GDM1 (cell line): ENCODE data around the gene OAS1.

Source experiments
- DNase-seq: peaks from one replicate; lab custom pipeline; 2025; lab: John Stamatoyannopoulos, UW

The OAS1 gene

GRCh38 chr12:112906712-112907414 is at the start of gene OAS1:
Gene OAS1 (plus strand): TSS chr12:112906962. CDS start chr12:112907040, 78 bp downstream.
- peak; percentile 59 for DNase-seq

- no peak for DNase-seq
Measured at GRCh38 chr12:112859291-112859690, 47.5 kb upstream of the OAS1 start.

GRCh38 chr12:112860181-112860580 is 46.6 kb upstream of the OAS1 start:
- DNase-seq, result no peak

GRCh38 chr12:112861284-112861683 is 45.5 kb upstream of the OAS1 start:
- no peak for DNase-seq

GRCh38 chr12:112862636-112863290 is 44.0 kb upstream of the OAS1 start:
- no peak for DNase-seq

- no peak for DNase-seq
Measured at GRCh38 chr12:112868459-112869041, 38.2 kb upstream of the OAS1 start.

- DNase-seq, result no peak
Measured at GRCh38 chr12:112869091-112869490, 37.7 kb upstream of the OAS1 start.

- no peak for DNase-seq
Measured at GRCh38 chr12:112869778-112870177, 37.0 kb upstream of the OAS1 start.

- peak; percentile 77 for DNase-seq
Measured at GRCh38 chr12:112870267-112870980, 36.3 kb upstream of the OAS1 start.

GRCh38 chr12:112875608-112876007 is 31.2 kb upstream of the OAS1 start:
- DNase-seq, result no peak

- DNase-seq, result no peak
Measured at GRCh38 chr12:112876506-112876905, 30.3 kb upstream of the OAS1 start.

- DNase-seq, result no peak
Measured at GRCh38 chr12:112877006-112877405, 29.8 kb upstream of the OAS1 start.

- DNase-seq, result no peak
Measured at GRCh38 chr12:112878488-112878887, 28.3 kb upstream of the OAS1 start.

- no peak for DNase-seq
Measured at GRCh38 chr12:112879191-112879705, 27.5 kb upstream of the OAS1 start.

GRCh38 chr12:112881602-112882001 is 25.2 kb upstream of the OAS1 start:
- no peak for DNase-seq

- DNase-seq, result no peak
Measured at GRCh38 chr12:112885236-112885635, 21.5 kb upstream of the OAS1 start.

- DNase-seq, result no peak
Measured at GRCh38 chr12:112887550-112887949, 19.2 kb upstream of the OAS1 start.

- no peak for DNase-seq
Measured at GRCh38 chr12:112891093-112892024, 15.4 kb upstream of the OAS1 start.

GRCh38 chr12:112892856-112893255 is 13.9 kb upstream of the OAS1 start:
- no peak for DNase-seq

GRCh38 chr12:112894128-112894527 is 12.6 kb upstream of the OAS1 start:
- no peak for DNase-seq

GRCh38 chr12:112898380-112898779 is 8.4 kb upstream of the OAS1 start:
- no peak for DNase-seq
